ENCODE results near the gene IFTAP.

DNA sequence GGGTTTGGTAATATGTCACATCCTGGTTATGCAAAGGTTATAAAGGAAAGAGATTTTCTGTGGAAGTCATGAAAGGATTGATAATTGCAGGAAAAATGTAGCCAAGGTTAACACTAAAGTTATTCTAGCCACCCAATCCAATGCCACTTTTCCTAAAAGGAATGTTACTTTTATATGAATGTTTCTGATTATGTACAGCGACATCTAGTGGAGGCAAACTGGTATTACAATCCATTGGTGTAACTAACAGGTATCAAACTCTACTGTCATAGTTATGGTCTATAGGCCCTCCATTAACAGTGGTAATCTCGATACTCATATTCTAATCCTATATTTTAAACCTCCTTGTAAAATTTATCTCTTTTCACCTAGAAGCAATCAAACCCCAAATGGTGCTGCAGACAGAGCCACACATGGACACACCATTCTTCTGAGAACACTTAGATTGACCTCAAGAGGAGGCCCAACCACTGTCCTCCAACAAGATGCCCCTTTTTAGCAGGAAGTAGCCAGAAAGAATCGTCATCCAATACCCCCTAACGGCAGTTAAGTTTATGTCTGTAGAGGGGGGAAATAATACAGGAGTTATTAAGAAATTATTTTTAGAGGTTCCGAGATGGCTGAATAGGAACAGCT, 78.6 kb downstream of the IFTAP start:
- TF ChIP-seq EZH2 (IDR thresholded peaks at IDR 0.05; ENCODE audit: borderline replicate concordance, control insufficient read depth, low read depth, low read length) (no peak), PAX5 (IDR thresholded peaks at IDR 0.05; ENCODE audit: borderline replicate concordance, low read depth, low read length) (no peak)
